Activated CD8-positive, alpha-beta T cell treated with anti-CD3 and anti-CD28 coated beads for 36 hours (primary cell): ENCODE data around the gene RBM5. TPM values are rescaled to one million over a fixed set of nuclear protein-coding genes. Genes with fewer than 3 reads are reported as not detected.

Experiments
- ATAC-seq: fragments of 200-7000 bp; cut with Tn5 transposase; one replicate; pipeline ENCODE4 v1.10.0; 2021; ENCODE audit warnings: mild to moderate bottlenecking, moderate library complexity
- CTCF ChIA-PET: fragments of 350-600 bp; sonication (Branson Sonifier 250); formaldehyde crosslinking; loops from one replicate; lab custom pipeline; 2021; ENCODE audit warnings: antibody characterized with exemption; lab: Charles Lee
- POLR2A ChIA-PET: fragments of 350-600 bp; sonication (Branson Sonifier 250); formaldehyde crosslinking; loops from one replicate; lab custom pipeline; 2021; ENCODE audit warnings: antibody characterized with exemption; lab: Charles Lee
- DNase-seq: peaks from one replicate; pipeline ENCODE4 v3.0.0-alpha.2; 2020
- H3K27ac Mint-ChIP-seq: one replicate; pipeline ENCODE4 v1.8.0; 2021; ENCODE audit warnings: mild to moderate bottlenecking, mixed read lengths
- H3K27me3 Mint-ChIP-seq: one replicate; pipeline ENCODE4 v1.8.0; 2021; ENCODE audit warnings: mixed read lengths
- H3K36me3 Mint-ChIP-seq: one replicate; pipeline ENCODE4 v1.8.0; 2021; ENCODE audit warnings: low read depth, mixed read lengths
- H3K4me1 Mint-ChIP-seq: one replicate; pipeline ENCODE4 v1.8.0; 2021; ENCODE audit warnings: low read depth, mixed read lengths
- H3K4me3 Mint-ChIP-seq: one replicate; pipeline ENCODE4 v1.8.0; 2021; ENCODE audit warnings: mild to moderate bottlenecking, moderate library complexity, mixed read lengths
- H3K9me3 Mint-ChIP-seq: one replicate; pipeline ENCODE4 v1.8.0; 2021; ENCODE audit warnings: mixed read lengths
- intact Hi-C: fragments of 100-400 bp; cut with micrococcal nuclease; formaldehyde crosslinking; loops from one replicate; pipeline ENCODE4 v1.10.0; 2022
- total RNA-seq, 2 experiments: library from RNA; stranded (reverse); gene quantifications; one replicate each; pipeline ENCODE4 v1.2.3, GENCODE V29; 2021
- TF ChIP-seq, protein P1 (sequence below): fragments of 200-600 bp; IDR thresholded peaks from one replicate; pipeline ENCODE4 v1.8.0; 2022; ENCODE audit warnings: antibody characterized with exemption, mild to moderate bottlenecking

Gene RBM5
- total RNA-seq, 2 experiments from 2014 or later, result 103 to 106 TPM

DNA sequence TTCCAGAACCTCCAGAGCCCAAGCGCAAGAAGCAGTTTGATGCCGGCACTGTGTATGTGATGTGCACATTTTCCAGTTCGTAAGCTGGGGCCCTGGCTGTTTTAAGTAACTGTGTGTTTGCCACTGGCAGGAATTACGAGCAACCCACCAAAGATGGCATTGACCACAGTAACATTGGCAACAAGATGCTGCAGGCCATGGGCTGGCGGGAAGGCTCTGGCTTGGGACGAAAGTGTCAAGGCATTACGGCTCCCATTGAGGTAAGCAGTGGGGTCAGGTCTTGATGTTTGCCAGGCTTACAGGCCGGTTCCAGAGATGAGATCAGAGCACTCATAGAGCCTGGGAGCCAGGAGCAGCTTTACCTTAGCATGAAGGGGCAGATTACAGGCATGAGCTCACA, 28.4 kb downstream of the RBM5 start:
- TF ChIP-seq, protein P1, sequence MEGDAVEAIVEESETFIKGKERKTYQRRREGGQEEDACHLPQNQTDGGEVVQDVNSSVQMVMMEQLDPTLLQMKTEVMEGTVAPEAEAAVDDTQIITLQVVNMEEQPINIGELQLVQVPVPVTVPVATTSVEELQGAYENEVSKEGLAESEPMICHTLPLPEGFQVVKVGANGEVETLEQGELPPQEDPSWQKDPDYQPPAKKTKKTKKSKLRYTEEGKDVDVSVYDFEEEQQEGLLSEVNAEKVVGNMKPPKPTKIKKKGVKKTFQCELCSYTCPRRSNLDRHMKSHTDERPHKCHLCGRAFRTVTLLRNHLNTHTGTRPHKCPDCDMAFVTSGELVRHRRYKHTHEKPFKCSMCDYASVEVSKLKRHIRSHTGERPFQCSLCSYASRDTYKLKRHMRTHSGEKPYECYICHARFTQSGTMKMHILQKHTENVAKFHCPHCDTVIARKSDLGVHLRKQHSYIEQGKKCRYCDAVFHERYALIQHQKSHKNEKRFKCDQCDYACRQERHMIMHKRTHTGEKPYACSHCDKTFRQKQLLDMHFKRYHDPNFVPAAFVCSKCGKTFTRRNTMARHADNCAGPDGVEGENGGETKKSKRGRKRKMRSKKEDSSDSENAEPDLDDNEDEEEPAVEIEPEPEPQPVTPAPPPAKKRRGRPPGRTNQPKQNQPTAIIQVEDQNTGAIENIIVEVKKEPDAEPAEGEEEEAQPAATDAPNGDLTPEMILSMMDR, result no peak

DNA sequence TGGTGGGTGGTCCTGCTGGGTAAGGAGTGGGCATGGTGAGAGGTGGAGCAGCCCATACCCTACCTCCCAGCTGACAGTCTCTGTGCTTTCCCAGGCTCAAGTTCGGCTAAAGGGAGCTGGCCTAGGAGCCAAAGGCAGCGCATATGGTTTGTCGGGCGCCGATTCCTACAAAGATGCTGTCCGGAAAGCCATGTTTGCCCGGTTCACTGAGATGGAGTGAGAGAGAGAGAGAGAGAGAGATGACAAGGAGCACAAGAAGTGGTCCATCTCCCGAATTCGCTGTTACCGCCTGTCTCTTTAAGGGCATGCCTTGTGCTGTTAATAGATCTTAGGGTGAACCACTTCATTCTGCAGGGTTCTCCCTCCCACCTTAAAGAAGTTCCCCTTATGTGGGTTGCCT, 29.5 kb downstream of the RBM5 start:
- no peaks in the 10 kb centered on the region for H3K27me3 Mint-ChIP-seq
- ATAC-seq (no peak), DNase-seq (no peak)
- no peak overlapping the region for H3K4me3 Mint-ChIP-seq
- peaks cover 47% of the 10 kb centered on the region for H3K36me3 Mint-ChIP-seq
- CTCF ChIA-PET, result interaction anchor here (1.3 to 3.6 kb wide), 3 partner anchors 10 to 71 kb away, joined by 3 to 17 read pairs (median 5); no protein-coding TSS in a partner anchor
- no peak overlapping the region for H3K27ac Mint-ChIP-seq
- no peaks in the 10 kb centered on the region for H3K9me3 Mint-ChIP-seq
- intact Hi-C loops, result no loop called here
- POLR2A ChIA-PET, result interaction anchor here (1.5 to 1.6 kb wide), 2 partner anchors 10 to 18 kb away, joined by 3 to 6 read pairs; no protein-coding TSS in a partner anchor
- TF ChIP-seq, protein P1, result no peak
- H3K4me1 Mint-ChIP-seq, result no peaks in the 10 kb centered on the region

More for the DNA sequence above, 28.4 kb downstream of the RBM5 start:
- Mint-ChIP-seq H3K36me3 (peaks cover 50% of the 10 kb centered on the region), H3K4me3 (no peak overlapping the region), H3K9me3 (no peaks in the 10 kb centered on the region), H3K27ac (no peak overlapping the region), H3K27me3 (no peaks in the 10 kb centered on the region), H3K4me1 (no peaks in the 10 kb centered on the region)
- ATAC-seq, result no peak
- POLR2A ChIA-PET, result interaction anchor here (0.7 to 1.5 kb wide), 3 partner anchors 12 to 28 kb away, joined by 3 read pairs; no protein-coding TSS in a partner anchor
- DNase-seq, result no peak
- CTCF ChIA-PET, result interaction anchor here (1.8 kb wide), 1 partner anchor 12 kb away, joined by 5 read pairs; no protein-coding TSS in a partner anchor
- intact Hi-C loops, result no loop called here

DNA sequence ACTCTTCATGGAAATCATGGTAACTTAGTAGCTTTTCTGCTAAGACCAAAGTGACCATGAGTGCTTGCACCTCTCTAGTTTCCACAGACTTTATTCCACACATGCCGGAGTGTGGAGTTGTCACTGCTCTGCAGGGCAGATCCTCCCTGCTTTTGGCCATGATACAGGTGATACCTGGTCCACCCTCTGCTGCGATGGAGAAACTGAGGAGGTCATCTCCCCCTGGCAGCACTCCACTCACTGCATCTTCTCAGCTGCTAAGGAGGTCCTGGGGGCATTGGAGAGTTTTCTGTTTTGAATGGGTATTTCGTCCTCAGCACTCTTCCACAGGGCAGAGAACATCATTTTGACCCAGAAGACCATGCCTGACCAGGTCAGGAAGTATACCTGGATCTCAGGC, 31.1 kb downstream of the RBM5 start:
- H3K27ac Mint-ChIP-seq, result no peak overlapping the region
- ATAC-seq, result no peak
- ChIA-PET POLR2A (interaction anchor here (0.8 to 1.6 kb wide), 7 partner anchors 10 to 101 kb away, joined by 3 to 6 read pairs (median 3); no protein-coding TSS in a partner anchor), CTCF (interaction anchor here (0.8 to 6.4 kb wide), 10 partner anchors 8 to 105 kb away, joined by 3 to 30 read pairs (median 5); partner anchors contain the start of genes GNAT1 and RBM5)
- intact Hi-C loops, result no loop called here
- TF ChIP-seq, protein P1, result no peak
- no peak for DNase-seq
- no peak overlapping the region for H3K4me3 Mint-ChIP-seq
- no peaks in the 10 kb centered on the region for H3K9me3 Mint-ChIP-seq
- peaks cover 35% of the 10 kb centered on the region for H3K36me3 Mint-ChIP-seq
- no peaks in the 10 kb centered on the region for H3K27me3 Mint-ChIP-seq
- H3K4me1 Mint-ChIP-seq, result no peaks in the 10 kb centered on the region

DNA sequence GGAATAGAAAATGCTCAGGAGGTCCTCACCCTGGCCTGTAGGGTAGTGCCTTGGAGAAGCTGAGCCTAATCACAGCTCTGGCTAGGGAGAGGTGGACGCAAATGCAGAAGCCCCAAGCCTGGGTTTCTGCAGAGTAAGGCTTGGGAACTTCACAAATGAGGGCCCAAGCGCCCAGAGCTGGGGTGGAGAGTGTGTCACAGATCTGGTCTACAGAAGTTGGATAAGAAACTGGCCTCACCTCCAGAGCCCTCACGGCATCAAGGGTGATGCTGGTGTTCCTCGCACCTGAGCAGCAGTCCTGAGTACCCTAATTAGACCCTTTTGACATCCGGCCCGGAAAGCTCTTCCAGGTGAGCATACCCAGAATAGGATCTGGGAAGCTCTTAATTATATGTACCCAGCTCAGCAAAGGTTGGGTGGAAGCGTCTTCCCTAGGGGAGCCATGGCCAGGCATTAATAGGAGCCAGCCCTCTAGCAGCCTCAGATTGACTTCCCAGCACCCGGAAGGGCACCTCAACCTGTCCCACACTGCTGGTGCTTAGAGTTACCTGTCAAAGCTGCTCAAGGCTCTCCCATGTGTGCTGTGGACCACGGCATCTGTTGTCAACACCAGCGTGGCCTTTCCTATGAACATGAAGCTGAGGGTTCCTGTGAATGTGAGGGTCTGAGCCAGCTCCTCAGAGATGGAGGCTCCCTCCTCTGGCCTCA, 31.8 kb downstream of the RBM5 start:
- TF ChIP-seq, protein P1, result no peak
- Mint-ChIP-seq H3K9me3 (no peaks in the 10 kb centered on the region), H3K27me3 (no peaks in the 10 kb centered on the region), H3K4me1 (no peaks in the 10 kb centered on the region), H3K36me3 (peaks cover 30% of the 10 kb centered on the region), H3K4me3 (no peak overlapping the region), H3K27ac (no peak overlapping the region)
- ChIA-PET CTCF (interaction anchor here (0.7 to 6.4 kb wide), 26 partner anchors 9 to 236 kb away, joined by 3 to 30 read pairs (median 4); partner anchors contain the start of genes GNAT1 and RBM5), POLR2A (interaction anchor here (0.9 to 1.8 kb wide), 8 partner anchors 11 to 106 kb away, joined by 3 to 5 read pairs (median 3); no protein-coding TSS in a partner anchor)
- intact Hi-C loops, result loop anchor here (1.0 kb wide), 1 partner anchor 69 kb away; no protein-coding TSS in a partner anchor
- ATAC-seq, result no peak
- no peak for DNase-seq
